CD4-positive, alpha-beta T cell treated with Interleukin-12 subunit alpha and Interleukin-12 subunit beta, for 1 hour (primary cell): ENCODE data around the gene CRYBG1.

Experiments used
- DNase-seq: peaks from one replicate; pipeline ENCODE4 v3.0.0-alpha.2; 2020

CRYBG1 gene, protein sequence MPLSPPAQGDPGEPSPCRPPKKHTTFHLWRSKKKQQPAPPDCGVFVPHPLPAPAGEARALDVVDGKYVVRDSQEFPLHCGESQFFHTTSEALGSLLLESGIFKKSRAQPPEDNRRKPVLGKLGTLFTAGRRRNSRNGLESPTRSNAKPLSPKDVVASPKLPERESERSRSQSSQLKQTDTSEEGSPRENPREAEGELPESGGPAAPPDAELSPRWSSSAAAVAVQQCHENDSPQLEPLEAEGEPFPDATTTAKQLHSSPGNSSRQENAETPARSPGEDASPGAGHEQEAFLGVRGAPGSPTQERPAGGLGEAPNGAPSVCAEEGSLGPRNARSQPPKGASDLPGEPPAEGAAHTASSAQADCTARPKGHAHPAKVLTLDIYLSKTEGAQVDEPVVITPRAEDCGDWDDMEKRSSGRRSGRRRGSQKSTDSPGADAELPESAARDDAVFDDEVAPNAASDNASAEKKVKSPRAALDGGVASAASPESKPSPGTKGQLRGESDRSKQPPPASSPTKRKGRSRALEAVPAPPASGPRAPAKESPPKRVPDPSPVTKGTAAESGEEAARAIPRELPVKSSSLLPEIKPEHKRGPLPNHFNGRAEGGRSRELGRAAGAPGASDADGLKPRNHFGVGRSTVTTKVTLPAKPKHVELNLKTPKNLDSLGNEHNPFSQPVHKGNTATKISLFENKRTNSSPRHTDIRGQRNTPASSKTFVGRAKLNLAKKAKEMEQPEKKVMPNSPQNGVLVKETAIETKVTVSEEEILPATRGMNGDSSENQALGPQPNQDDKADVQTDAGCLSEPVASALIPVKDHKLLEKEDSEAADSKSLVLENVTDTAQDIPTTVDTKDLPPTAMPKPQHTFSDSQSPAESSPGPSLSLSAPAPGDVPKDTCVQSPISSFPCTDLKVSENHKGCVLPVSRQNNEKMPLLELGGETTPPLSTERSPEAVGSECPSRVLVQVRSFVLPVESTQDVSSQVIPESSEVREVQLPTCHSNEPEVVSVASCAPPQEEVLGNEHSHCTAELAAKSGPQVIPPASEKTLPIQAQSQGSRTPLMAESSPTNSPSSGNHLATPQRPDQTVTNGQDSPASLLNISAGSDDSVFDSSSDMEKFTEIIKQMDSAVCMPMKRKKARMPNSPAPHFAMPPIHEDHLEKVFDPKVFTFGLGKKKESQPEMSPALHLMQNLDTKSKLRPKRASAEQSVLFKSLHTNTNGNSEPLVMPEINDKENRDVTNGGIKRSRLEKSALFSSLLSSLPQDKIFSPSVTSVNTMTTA (N-terminal part only)

DNA sequence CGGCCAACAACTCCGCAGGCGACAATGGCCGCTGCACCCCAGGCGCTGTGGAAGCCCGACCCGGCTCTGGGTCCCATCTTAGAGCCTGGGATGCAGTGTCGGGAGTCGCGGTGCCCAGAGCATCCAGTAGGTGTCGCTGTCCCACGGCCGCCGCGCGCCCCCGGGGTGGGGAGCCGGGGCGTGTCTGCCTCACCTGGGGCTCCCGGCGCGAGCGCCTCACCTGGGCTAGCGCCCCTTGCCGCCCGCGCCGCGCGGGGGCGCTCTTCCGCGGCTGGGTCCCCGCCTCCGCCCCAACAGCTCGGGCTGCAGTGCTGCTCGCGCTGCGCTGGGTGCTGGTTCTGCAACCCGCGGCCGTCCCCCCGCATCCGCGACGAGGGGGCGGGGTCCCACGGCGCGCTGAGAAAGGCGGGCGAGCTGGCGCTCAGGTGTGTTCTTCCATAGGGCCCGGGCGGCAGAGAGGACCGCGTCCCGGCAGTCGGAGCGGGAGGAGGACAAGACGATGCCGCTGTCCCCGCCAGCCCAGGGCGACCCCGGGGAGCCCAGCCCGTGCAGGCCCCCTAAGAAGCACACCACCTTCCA lies at the start of gene CRYBG1:
Gene CRYBG1, plus strand, starts transcription at position 308 of the 579 bp plus-strand sequence. Its CDS starts 192 bp downstream, at position 500.
- DNase-seq = peak; percentile 77

DNA sequence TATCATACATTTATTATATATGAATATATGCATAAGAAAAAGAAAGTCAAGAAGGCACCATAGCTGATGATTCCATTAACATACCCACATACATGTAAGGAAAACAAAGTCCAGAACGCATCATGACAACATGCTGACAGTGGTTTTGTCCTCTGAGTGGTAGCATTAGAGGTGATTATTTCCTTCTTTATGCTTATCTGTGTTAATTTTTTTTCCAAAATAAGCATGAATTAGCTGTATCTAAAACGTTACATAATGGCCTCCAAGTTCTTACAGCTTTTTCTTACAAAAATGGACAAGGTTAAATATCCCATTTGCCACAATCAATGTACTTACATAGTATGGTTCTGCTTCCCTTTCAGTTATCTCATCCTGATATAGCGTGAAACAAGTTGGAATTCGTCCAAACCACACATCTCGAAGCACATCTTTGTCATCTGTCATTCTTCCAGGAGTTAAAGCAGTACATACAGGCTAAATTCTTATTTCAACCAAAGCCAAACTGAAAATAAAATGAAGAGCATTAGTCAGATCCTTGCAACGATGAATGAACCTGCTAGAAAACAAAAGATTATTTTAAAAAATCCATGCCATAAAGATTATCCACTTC lies 44.6 kb upstream of the CRYBG1 start:
- no peak for DNase-seq

DNA sequence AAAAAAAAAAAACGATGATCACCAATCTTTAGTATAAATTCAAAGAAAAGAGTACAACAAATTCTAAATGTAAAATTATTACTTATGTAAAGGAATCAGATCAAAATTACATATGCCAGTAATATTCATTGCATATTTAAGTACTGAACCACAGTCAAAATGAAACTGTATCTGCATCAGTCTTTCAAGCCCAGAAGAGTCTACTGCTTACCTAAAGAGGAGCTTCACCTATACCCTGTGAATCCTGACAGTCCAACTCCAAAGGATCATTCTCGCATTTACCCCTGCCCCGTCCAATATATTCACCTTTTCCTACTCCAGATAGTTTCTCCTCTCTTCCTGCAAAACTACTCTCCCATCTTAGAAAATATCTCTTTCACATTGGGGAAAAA lies 44.1 kb upstream of the CRYBG1 start:
- no peak for DNase-seq

DNA sequence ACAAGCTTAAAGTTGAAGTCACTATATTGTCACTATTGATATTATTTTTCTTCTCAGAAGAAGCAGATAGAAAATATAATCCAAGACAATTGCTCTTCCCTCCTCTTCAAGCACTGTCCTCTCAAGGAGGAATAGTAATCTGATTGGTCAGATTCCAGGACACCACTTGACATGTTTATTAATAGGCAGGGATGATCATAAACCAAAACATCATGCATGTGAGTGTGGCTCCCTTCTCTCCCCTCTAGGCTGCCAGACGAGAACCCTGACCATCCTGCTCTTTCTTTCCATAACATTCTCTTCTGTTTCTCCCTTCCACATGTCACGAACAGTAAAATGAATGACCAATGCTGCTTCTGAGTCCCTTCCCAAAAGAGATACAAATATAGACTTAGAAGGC lies 42.5 kb upstream of the CRYBG1 start:
- no peak for DNase-seq

DNA sequence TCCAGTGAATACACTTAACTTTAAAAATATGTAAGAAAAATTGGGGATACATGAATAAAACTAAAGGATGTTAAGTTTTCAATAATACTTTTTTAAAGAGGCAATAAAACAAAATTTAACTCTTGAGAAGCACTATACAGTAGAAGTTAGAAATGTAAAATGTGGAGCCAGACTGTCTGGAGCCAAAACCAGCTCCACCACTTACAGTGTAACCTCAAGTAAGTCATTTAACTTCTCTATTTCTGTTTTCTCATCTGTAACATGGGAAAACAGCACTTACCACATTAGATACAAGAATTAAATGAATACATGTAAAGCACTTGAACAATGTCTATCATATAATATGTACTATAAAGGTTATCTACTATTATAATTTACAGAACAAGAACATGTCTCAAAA lies 41.7 kb upstream of the CRYBG1 start:
- DNase-seq = no peak

DNA sequence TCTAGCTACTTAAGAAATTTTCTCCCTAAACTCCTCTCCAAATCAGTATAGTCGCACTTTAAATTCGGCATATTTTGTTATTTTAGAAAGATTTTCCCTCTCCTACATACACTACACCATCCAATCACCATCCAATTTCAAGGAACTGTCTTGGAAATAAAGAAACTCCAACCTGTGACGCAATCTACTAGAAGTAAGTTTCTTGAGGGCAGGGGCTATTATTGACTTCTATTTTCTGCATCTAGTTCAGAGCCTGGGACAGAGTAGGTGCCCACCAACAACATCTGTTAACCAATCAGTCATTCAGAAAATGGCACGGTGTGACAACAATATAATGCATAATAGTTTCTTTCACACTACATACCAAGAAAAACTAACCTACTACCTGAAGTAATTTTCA lies 38.6 kb upstream of the CRYBG1 start:
- no peak for DNase-seq

DNA sequence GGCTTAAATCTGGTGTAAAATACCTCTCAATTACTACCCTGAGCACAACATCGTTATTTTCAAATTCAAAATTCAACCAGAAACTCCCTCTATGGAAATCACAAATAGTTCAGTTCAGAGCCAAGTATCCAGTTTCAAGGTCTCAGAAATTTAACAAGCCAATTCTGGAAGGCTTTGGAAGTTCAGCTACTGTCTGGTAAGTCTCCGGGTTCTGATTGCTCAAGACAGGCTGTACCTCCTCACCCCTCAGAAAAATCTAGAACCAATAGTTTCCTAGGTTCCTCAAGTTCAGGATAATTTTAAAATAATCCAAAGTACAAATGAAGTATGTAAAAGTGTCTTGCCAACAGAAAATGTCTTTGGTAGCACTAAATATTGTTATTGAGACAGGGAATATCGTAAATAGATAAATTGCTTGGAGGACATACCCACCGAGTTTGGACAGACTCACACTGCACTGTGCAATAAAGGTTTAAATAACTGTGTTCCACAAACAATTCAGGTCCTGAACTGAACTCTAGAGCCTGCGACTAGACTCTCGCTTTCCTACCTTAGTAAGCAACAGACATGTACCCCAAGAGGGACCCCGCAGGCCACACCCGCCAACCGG lies 35.7 kb upstream of the CRYBG1 start:
- no peak for DNase-seq

DNA sequence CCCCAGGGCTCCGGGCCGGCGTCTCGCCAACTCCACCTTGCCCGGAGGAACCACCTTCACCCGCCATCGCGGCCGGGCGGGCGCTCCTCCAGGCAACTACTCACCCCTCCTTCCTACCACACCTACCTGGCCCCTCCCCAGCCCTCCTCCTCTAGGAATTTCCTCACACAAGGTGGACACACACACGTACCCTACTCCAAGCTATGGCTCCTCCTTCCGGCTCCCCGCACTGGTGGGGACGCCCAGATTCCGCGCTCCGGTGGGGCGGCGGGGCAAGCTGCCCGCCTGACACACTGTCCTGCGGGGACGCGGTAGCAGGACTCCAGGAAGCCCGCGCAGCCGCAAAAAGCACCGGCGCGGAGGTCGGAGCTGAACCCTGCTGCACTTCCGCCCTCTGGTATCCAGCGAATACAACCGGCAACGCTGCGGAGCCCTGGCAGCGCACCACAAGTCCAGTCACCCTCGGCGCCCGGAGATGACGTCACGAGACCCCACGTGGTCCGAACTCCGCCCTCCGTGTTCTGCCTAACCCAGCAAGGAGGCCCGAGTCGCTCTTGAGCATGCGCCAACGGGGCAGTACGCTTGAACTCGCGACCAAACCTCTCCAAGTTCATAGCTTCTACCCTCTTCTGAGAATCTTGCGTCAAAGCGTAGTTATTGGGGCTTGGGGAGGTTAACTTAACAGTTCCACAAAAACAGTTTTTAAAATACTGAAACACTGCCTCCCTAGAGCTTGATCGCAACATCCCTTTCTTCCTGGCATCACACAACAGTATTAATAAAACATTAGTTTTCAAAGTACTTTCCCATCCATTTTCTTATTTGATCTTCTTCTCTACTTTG lies 35.0 kb upstream of the CRYBG1 start, which contains the start of gene ATG5:
Gene ATG5, minus strand, starts transcription at position 425 of the 843 bp plus-strand sequence. CDS start 9,552 bp downstream, outside the sequence.
- peak; percentile 100 for DNase-seq

DNA sequence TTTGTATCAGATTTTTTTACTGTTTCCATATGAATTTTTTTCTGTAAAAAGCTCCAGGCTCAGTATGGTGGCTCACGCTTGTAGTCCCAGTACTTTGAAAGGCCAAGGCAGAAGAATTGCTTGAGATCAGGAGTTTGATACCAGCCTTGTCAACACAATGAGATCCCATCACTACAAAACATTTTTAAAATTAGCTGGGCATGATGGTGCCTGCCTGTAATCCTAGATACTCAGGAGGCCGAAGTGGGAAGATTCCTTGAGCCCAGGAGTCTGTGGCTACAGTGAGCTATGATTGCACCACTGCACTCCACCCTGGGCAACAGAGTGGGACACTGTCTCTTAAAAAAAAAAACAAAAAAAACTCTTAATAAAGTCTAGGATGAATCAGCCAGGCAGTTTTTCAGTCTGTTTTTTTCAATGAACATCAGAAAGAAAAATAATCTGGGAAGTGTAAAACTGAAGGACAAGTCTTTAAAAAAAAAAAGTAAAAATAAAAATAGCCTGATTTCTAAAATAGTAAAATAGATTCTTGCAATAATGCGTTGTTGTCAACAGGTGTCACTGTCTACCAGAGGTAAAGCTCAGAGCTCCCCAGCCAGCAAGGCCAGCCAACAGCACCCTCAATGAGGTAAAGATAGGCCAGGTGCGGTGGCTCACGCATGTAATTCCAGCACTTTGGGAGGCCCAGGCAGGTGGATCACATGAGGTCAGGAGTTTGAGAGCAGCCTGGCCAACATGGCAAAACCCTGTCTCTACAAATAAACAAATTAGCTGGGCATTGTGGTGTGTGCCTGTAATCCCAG lies 25.7 kb upstream of the CRYBG1 start:
- DNase-seq = peak; percentile 71

DNA sequence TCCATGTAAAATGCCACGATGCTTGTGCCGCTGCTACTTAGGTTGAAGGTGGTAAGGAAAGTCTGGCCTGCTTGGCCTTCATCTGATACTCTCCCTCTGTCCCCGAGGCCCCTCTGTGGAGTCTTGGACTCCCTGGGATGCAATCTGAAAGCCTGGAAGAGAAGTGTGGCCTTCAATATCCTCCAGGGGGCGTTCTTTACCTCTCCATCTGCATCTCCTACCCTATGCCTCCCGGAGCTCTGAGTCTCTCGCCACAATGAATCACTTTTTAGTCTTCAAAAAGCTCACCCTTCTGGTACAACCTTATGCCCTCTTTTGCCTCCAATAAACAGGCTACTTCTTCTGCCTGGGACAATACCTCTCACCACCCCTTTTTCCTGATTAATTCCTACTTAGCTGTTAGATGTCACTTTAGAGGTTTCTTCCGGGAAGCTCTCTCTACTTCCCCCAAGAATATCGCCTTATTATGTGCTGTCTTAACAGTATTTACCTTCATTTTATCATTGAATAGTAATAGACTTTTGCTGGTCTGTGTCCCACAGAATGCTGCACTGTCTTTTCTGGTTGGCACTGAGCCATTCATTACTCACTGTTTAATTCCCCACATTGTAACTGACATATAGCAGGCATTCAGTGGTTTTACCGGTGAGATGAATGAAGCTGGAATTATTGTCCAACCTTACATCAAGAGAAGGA lies 21.0 kb upstream of the CRYBG1 start:
- peak; percentile 62 for DNase-seq

DNA sequence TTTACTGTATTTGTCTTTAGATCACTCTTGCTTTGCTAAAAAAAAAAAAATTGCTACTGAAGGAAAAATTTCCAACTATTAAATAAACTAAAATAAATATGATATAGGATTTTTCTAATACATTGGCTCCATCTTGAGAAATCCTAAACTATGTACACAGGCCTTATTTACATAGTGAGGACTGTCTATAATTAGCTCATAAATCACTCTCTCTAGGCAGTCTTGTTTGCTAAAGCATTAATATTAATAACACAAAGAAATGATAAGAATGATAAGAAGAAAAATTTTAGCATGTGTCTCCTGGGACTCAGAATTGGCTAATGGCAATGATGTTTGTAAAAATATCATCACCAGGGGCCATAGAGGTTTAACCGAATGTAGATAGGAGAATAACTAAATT lies 13.3 kb upstream of the CRYBG1 start:
- DNase-seq = no peak

DNA sequence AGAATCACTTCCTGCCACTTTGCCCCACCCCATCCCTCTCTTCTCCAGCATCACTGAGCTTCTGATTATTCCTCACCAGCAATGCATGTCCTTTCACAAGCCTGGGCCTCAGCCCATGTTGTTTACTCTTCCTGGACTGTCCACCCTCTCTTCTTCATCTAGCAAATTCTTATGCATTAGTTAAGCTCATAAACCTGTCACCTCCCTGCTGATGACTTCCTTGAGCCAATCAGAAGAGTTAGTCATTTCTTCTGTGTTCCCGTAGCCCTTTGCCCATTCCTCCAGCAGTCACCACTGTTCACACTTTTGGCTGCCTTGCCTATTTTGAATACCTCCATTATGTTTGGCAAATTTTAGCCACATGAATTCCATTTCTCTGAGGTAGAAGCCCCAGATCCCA lies 4.1 kb upstream of the CRYBG1 start:
- DNase-seq = no peak

DNA sequence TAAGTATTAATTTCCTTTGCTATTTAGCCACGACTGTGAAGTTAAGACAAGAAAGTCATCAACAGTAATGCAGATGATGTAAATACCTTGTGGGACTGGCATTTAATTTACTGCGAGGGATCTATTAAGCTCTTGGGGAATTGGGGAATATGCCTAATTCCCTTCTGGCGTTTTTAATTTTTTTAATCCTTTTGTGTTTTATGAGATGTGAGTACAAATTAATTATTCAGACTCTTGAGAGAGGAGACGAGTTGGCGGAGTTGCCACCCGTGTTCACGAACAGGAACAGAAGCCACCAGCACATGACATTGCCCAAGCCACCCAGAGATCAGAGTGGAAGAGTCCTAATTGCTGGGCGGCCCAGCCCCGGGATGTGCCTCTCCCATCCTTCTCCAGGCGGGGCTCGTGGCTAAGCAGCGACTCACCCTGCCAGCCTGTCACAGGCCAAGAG lies 533 bp upstream of the CRYBG1 start:
- DNase-seq = no peak

DNA sequence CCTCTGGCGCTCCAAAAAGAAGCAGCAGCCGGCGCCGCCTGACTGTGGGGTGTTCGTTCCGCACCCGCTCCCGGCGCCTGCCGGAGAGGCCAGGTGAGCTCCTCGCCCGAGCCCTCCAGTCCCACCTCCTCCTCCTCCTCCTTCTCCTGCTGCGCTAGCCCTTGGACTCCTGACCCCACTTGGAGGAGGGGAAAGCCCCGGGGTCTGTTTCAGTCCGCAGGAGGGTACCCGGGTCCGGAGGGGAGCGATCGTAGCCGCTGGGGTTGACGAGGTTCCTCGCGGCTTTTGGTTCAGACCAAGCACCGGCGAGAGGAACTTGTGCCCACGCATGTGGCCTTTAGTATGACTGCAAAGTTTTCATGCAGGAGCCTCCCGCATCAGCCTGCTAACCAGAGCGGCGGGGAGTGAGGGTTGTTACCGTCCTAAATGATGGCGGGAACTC lies 493 bp downstream of the CRYBG1 start:
- peak; percentile 13 for DNase-seq

DNA sequence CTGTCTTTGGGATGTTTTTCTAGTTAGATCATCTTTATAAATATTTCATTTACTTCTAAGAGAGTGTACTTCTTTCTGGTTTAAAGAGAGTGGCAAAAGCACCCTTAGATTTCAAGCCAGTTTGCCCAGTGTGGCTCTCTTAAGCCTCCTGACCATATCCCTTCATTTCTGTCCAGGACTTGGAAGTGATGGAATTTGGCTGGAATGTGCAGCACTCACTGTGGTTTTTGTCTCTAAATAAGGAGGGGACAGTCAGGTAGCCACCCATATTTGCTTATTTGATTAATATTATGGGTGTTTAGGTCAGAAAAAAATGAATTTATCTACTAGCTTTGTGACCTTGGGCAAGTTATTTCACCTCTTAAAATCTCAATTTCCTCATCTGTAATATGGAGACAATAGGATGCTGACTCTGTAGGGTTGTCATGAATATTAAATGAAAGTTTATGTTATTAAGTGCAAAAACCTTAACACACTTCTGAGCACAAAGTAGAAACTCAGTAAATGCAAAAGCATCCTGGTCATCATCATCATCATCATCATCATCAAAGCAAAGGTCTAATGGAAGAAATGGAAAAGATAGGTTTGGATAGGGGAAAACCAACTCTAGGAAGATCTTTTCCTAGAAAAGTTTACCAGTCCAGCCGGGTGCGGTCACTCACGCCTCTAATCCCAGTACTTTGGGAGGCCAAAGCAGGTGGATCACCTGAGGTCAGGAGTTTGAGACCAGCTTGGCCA lies 3.1 kb downstream of the CRYBG1 start:
- no peak for DNase-seq

DNA sequence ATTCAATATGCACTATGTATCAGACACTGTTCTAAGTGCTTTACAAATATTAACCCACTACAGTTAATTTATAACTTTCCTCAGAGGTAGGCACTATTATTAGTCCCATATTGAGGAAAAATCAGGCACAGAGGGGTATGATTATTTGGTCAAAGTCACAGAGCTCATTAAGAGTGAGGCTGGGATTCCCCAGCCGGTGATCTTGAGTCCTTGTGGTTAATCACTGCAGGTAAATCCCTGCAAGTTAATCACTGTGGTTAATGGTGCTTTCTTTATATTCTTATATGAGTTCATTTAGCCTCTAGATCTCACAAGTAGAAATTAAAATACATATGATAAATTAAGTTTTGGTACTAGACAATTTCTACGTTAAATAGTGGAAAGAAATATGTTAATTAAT lies 9.2 kb downstream of the CRYBG1 start:
- DNase-seq = no peak

DNA sequence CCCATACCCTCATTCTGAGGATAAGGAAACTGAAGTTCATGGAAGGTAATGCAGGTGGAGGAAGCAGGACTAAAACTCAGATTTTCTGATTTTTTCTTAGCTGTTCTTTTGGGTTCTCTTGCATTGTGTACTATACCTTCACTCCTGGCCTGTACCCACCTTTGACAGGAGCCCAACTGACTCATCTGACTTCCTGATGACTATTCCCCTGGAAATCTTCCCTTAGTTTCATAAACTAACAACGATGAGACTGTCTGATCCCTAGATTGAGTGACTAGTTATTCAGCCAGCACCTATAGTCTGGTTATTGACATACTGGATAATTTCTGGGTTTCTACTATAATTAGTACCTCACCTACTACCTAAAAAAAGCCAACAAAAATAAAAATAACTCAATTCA lies 10.1 kb downstream of the CRYBG1 start:
- no peak for DNase-seq

DNA sequence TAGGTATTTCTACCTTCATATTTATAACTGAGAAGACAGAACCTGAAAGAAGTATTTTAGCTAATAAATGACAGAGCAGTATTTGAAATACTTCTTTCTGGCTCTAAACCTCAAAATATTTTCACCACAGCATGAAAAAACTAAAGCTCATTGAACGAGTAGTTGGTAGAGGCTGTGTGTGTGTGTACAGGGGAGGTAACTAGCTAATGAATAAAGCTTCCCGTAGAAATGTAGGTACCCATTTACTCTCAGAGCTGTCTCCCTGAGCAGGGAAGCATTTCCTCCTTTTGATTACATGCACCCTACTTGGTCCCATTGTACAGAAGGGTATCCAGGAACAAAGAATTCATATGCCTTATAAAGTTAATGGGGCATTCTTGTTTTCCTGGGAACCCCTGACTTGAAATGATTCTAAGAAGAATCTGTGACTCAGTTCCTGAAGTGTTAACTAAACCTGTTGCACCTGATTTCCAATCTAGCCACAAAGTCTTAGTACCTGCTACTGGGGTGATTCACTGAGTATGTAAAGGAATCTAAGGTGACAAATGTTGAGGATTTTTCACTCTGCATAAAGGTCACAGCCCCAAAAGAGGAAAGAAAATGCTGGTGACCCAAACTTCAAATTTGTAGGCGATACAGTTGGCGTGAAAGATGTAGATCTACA lies 12.5 kb downstream of the CRYBG1 start:
- DNase-seq = no peak
